ENCODE measurements around the gene BCR. TPM values are rescaled to one million over a fixed set of nuclear protein-coding genes. Genes with fewer than 3 reads are reported as not detected.

The BCR gene
- total and polyA plus RNA-seq, 2 of the 4 experiments (the other 2 are of a cell fraction), result 28.9 to 44.6 TPM

GRCh38 chr22:23192133-23192532 lies 11.8 kb downstream of the BCR start:
- dilution Hi-C loops (cut with HindIII; ENCODE audit: low sequenced_read_pairs, unreplicated experiment) (no loop called here), in situ Hi-C loops (cut with MboI; ENCODE audit: low sequenced_read_pairs) (loop anchor here (5.0 kb wide), 1 partner anchor 50 kb away; no protein-coding TSS in a partner anchor), intact Hi-C loops (cut with micrococcal nuclease) (no loop called here)
- Histone ChIP-seq H3K9ac (ENCODE audit: low read depth, low read length) (no peak overlapping the region), H3K27ac (ENCODE audit: insufficient read depth, low read length) (no peak overlapping the region), H3K4me1 (ENCODE audit: control insufficient read depth, insufficient read depth, low read length) (peaks cover 10% of the 10 kb centered on the region), H2BK120ac (ENCODE audit: low read depth, low read length) (no peak overlapping the region), H2AK9ac (replicated peaks; ENCODE audit: low read depth, low read length, poor library complexity) (no peak overlapping the region), H3K4me2 (ENCODE audit: low read depth, low read length) (no peak overlapping the region), H3K9me1 (ENCODE audit: insufficient read depth, low read length) (peaks cover 18% of the 10 kb centered on the region), H2BK15ac (ENCODE audit: low read depth, low read length) (no peak overlapping the region), H4K8ac (ENCODE audit: low read depth in 2 of 2, low read length in 2 of 2) (no peak overlapping the region), H3K4me3 (ENCODE audit: insufficient read depth, low read depth, low read length) (no peak overlapping the region), H2AK5ac (ENCODE audit: low read depth, low read length) (no peak overlapping the region), H3K14ac (replicated peaks; ENCODE audit: low read depth, low read length) (no peak overlapping the region), H3K9me3 (ENCODE audit: control insufficient read depth, insufficient read depth, low read length) (no peaks in the 10 kb centered on the region), H2AFZ (replicated peaks; ENCODE audit: low read length, poor library complexity) (no peak overlapping the region), H4K91ac (ENCODE audit: insufficient read depth, low read depth, low read length) (no peak overlapping the region), H3K23ac (ENCODE audit: low read depth, low read length) (no peak overlapping the region), H3K36me3 (ENCODE audit: control insufficient read depth, insufficient read depth, low read length) (no peaks in the 10 kb centered on the region), H3K18ac (ENCODE audit: low read depth, low read length) (no peak overlapping the region), H4K20me1 (ENCODE audit: insufficient read depth, low read length) (peaks cover 52% of the 10 kb centered on the region), H3K56ac (ENCODE audit: extremely low read depth, insufficient read depth, low read length) (no peak overlapping the region), H2BK5ac (ENCODE audit: low read depth, low read length, poor library complexity, severe bottlenecking) (no peak overlapping the region), H3K27me3 (ENCODE audit: control insufficient read depth, insufficient read depth, low read length) (no peaks in the 10 kb centered on the region), H4K5ac (ENCODE audit: low read depth, low read length) (no peak overlapping the region), H3K79me1 (ENCODE audit: low read depth in 1 of 2, low read length in 2 of 2) (peaks cover 29 to 80% of the 10 kb centered on the region in 2 experiments), H3K4ac (ENCODE audit: low read depth, low read length) (no peak overlapping the region), H2BK20ac (ENCODE audit: low read depth, low read length) (no peak overlapping the region)
- TF ChIP-seq FOS (IDR thresholded peaks at IDR 0.05; ENCODE audit: low read depth, low read length) (no peak), CEBPB (IDR thresholded peaks at IDR 0.05; ENCODE audit: low read depth, low read length) (no peak), MXI1 (IDR thresholded peaks at IDR 0.05; ENCODE audit: borderline replicate concordance, low read depth, low read length) (no peak), SMC3 (IDR thresholded peaks at IDR 0.05; ENCODE audit: low read depth, low read length) (no peak), CHD1 (IDR thresholded peaks at IDR 0.05; ENCODE audit: low read depth, low read length) (no peak), RFX5 (IDR thresholded peaks at IDR 0.05; ENCODE audit: low read depth, low read length) (no peak), NFE2L2 (IDR thresholded peaks at IDR 0.05; ENCODE audit: low read depth, low read length) (no peak), POLR2A (IDR thresholded peaks at IDR 0.05; ENCODE audit: low read depth, low read length) (no peak), CTCF (conservative IDR thresholded peaks at IDR 0.05; ENCODE audit: low read depth, low read length) (no peak), MAFK (IDR thresholded peaks at IDR 0.05; ENCODE audit: low read depth, low read length) (no peak), RAD21 (IDR thresholded peaks at IDR 0.05; ENCODE audit: low read length) (no peak), ELK1 (IDR thresholded peaks at IDR 0.05; ENCODE audit: borderline replicate concordance, low read depth, low read length) (no peak), MAZ (IDR thresholded peaks at IDR 0.05; ENCODE audit: borderline replicate concordance, low read depth, low read length) (no peak), USF2 (IDR thresholded peaks at IDR 0.05; ENCODE audit: low read depth, low read length) (no peak)
- POLR2A ChIA-PET (ENCODE audit: unreplicated experiment), result no interaction called here
- ATAC-seq (ENCODE audit: low read depth) (no peak), DNase-seq (no peak)
- no TSS peak for BruUV-seq (replicated peaks)
- CTCF ChIA-PET, result no interaction called here
- WGBS, 2 experiments (ENCODE audit: extremely low coverage in 2 of 2, insufficient read length in 1 of 2), result 80% methylated on average over 3 of the region's 5 CpGs; no CpG with 5 or more reads in 1 of the 2 experiments

Measured in IMR-90 (cell line).